ENCODE measurements around the gene ASTL.

The ASTL gene

DNA sequence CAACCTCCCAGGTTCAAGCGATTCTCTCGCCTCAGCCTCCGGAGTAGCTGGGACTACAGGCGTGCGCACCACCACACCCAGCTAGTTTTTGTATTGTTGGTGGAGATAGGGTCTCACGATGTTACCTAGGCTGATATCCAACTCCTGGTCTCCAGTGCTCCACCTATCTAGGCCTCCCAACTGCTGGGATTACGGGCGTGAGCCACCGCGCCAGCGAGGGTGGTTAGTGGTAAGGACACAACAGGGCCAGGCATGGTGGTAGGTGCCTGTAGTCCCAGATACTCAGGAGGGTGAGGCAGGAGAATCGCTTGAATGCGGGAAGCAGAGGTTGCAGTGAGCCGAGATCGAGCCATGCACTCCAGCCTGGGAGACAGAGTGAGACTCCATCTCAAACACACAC lies 33.5 kb upstream of the ASTL start:
- Mint-ChIP-seq H3K36me3 (ENCODE audit: low read depth) (no peaks in the 10 kb centered on the region), H3K4me3 (no peak overlapping the region), H3K27me3 (ENCODE audit: low read depth, poor library complexity) (peaks cover 17% of the 10 kb centered on the region), H3K9me3 (peaks cover 20% of the 10 kb centered on the region), H3K4me1 (peaks cover 3% of the 10 kb centered on the region), H3K27ac (no peak overlapping the region)
- TF ChIP-seq, protein P1, sequence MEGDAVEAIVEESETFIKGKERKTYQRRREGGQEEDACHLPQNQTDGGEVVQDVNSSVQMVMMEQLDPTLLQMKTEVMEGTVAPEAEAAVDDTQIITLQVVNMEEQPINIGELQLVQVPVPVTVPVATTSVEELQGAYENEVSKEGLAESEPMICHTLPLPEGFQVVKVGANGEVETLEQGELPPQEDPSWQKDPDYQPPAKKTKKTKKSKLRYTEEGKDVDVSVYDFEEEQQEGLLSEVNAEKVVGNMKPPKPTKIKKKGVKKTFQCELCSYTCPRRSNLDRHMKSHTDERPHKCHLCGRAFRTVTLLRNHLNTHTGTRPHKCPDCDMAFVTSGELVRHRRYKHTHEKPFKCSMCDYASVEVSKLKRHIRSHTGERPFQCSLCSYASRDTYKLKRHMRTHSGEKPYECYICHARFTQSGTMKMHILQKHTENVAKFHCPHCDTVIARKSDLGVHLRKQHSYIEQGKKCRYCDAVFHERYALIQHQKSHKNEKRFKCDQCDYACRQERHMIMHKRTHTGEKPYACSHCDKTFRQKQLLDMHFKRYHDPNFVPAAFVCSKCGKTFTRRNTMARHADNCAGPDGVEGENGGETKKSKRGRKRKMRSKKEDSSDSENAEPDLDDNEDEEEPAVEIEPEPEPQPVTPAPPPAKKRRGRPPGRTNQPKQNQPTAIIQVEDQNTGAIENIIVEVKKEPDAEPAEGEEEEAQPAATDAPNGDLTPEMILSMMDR (IDR thresholded peaks at IDR 0.05), result no peak
- no peak for DNase-seq

DNA sequence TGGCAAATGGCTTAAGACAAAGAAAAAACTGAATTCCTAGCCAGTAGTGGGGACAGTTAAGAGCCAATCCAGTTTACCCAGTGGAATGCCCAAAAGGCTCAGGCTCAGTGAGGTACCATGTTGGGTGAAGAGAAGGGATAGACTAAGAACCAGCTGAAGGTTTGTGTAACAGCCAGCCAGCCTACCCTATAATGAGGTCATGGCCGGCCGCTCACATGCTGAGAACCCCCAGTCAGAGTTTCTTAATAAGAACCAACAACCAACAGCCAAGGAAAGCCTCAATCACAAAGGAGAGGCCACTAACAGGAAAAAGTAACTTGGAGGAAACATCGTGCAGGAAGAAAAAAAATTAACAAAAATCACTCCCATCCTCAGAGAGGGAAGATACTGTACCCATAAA lies 32.3 kb upstream of the ASTL start:
- no peak for DNase-seq
- Mint-ChIP-seq H3K4me1 (peaks cover 3% of the 10 kb centered on the region), H3K9me3 (peaks cover 20% of the 10 kb centered on the region), H3K27me3 (ENCODE audit: low read depth, poor library complexity) (peaks cover 12% of the 10 kb centered on the region), H3K4me3 (no peak overlapping the region), H3K36me3 (ENCODE audit: low read depth) (no peaks in the 10 kb centered on the region), H3K27ac (no peak overlapping the region)
- TF ChIP-seq, protein P1 (IDR thresholded peaks at IDR 0.05), result no peak

DNA sequence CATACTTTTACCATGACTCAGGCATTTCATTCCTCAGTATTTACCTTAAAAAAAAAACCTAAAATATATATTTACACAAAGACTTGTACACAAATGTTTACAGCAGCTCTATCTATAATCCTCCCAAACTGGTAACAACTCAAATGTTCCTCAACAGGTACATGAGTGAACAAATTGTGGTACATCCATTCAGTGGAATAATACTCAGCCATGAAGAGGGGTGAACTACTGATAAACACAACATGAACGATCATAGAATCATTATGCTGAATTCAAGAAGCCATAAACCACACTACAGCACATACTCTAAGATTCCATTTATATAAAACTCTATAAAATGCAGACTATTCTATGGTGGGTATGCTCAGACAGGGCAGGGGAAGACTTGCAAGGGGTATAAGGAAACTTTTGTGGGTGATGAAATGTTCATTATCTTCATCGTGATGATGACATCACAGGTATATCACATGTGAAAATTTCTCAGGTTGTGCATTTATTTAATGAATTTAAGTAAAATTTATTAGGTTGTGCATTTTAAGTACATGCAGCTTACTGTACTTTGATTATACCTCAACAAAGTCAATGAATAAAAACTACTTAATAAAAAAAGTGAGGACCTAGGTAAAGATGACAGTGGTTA lies 31.7 kb upstream of the ASTL start:
- TF ChIP-seq, protein P1 (IDR thresholded peaks at IDR 0.05), result no peak
- peaks cover 20% of the 10 kb centered on the region for H3K9me3 Mint-ChIP-seq
- peaks cover 5% of the 10 kb centered on the region for H3K4me1 Mint-ChIP-seq
- no peak overlapping the region for H3K4me3 Mint-ChIP-seq
- H3K36me3 Mint-ChIP-seq (ENCODE audit: low read depth), result no peaks in the 10 kb centered on the region
- no peak overlapping the region for H3K27ac Mint-ChIP-seq
- no peak for DNase-seq
- H3K27me3 Mint-ChIP-seq (ENCODE audit: low read depth, poor library complexity), result peaks cover 12% of the 10 kb centered on the region

DNA sequence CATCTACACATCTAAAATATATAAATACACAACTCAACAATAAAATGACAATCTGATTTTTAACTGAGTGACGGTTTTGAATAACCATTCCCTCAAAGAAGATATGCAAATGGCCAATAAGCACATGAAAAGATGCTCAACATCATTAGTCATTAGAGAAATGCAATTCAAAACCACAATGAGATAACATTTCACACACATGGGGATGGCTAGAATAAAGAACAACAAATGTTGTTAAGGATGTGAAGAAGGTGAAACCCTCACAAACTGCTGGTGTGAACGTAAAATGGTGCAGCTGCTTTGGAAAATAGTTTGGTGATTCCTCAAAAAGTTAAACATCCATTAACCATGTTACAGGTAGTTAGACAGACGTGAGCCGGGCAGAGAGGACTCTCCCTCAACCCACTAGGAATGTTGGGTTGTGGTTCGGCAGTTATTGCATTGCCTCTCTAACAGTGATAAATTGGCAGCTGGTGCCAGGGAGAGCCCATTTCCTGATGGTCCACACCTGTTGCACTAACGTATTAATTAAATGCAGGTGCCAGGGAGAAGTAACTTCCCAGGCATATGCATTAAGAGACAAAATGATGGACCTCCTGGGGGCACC lies 29.2 kb upstream of the ASTL start:
- H3K36me3 Mint-ChIP-seq (ENCODE audit: low read depth), result no peaks in the 10 kb centered on the region
- peaks cover 18% of the 10 kb centered on the region for H3K27me3 Mint-ChIP-seq (ENCODE audit: low read depth, poor library complexity)

DNA sequence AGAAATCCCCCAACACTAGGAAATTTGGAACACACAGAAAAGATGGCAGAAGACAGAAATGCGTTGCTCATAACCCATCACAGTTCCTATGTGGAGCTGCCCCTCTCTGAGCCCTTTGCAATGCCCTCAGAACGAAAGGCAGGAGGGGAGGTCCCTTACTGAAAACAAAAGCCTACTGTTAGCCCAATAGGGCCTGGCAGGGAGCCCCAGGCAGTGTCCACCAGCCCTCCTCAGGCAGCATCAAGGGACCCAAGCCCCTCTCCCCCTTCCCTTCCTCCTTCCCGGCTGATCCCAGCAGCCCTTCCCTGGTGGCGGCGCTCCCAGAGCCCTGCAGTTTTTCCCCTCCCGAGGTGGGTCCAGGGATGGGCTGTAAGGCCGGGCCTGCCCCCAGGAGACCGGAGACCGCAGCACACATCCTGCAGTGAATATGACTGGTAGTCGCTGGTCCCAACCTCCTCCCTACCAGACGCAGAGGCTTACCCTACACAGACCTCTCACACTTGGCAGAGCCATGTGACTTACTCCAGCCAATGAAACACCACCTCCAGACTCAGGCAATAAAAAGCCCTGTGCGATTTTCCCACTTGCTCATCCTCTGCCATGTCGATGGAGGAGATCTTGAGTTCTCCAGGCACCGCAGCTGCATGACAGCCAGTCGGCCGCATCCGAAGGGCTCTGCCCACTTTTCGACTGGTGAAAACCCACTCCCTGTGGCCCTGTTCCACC lies 26.3 kb upstream of the ASTL start:
- TF ChIP-seq, protein P1 (IDR thresholded peaks at IDR 0.05), result no peak
- Mint-ChIP-seq H3K4me3 (no peak overlapping the region), H3K27me3 (ENCODE audit: low read depth, poor library complexity) (peaks cover 18% of the 10 kb centered on the region), H3K36me3 (ENCODE audit: low read depth) (no peaks in the 10 kb centered on the region), H3K9me3 (peaks cover 16% of the 10 kb centered on the region), H3K27ac (peak overlapping the region; percentile 79), H3K4me1 (peaks cover 36% of the 10 kb centered on the region)
- no peak for DNase-seq

More for the DNA sequence above, 29.2 kb upstream of the ASTL start:
- DNase-seq, result no peak
- TF ChIP-seq, protein P1 (IDR thresholded peaks at IDR 0.05), result no peak
- peaks cover 20% of the 10 kb centered on the region for H3K9me3 Mint-ChIP-seq
- no peak overlapping the region for H3K4me3 Mint-ChIP-seq
- H3K27ac Mint-ChIP-seq, result no peak overlapping the region
- peaks cover 23% of the 10 kb centered on the region for H3K4me1 Mint-ChIP-seq

All from nephron progenitor cell (in vitro differentiated cells).